VCaP (cell line): Measurements from ENCODE around the gene TMEM147.

Experiments
- H3K27ac ChIP-seq: fragments of 450-650 bp; 2 replicates; pipeline ENCODE4 v1.5.1; 2017
- CTCF ChIP-seq: fragments of 450-650 bp; conservative IDR thresholded peaks from 2 replicates; pipeline ENCODE4 v1.5.1; 2017; ENCODE audit warnings: mild to moderate bottlenecking, moderate library complexity

Gene TMEM147

GRCh38 chr19:35531291-35531690 is 14.1 kb upstream of the TMEM147 start:
- TF ChIP-seq CTCF = no peak
- H3K27ac ChIP-seq = no peak overlapping the region

- no peak for TF ChIP-seq CTCF
- H3K27ac ChIP-seq = no peak within 1 kb of the TSS
Measured at GRCh38 chr19:35533201-35533821, 12.1 kb upstream of the TMEM147 start, which contains the start of gene GAPDHS. Gene GAPDHS, plus strand, starts transcription at chr19:35533456. Its CDS starts 72 bp downstream, at chr19:35533528.

- TF ChIP-seq CTCF = no peak
- H3K27ac ChIP-seq = no peak overlapping the region
Measured at GRCh38 chr19:35533822-35534392, 11.5 kb upstream of the TMEM147 start.

GRCh38 chr19:35534803-35535480 is 10.5 kb upstream of the TMEM147 start:
- no peak for TF ChIP-seq CTCF
- no peak overlapping the region for H3K27ac ChIP-seq

GRCh38 chr19:35539314-35539713 is 6.1 kb upstream of the TMEM147 start:
- no peak overlapping the region for H3K27ac ChIP-seq
- TF ChIP-seq CTCF = no peak

GRCh38 chr19:35539850-35540249 is 5.6 kb upstream of the TMEM147 start:
- no peak overlapping the region for H3K27ac ChIP-seq
- no peak for TF ChIP-seq CTCF

GRCh38 chr19:35540356-35540927 is 5.0 kb upstream of the TMEM147 start:
- no peak for TF ChIP-seq CTCF
- no peak overlapping the region for H3K27ac ChIP-seq
